IMR-90 (cell line): ENCODE data around the gene CYP17A1. TPM values are rescaled to one million over a fixed set of nuclear protein-coding genes. Genes with fewer than 3 reads are reported as not detected.

Experiments used
- ATAC-seq: fragments of 200-7000 bp; cut with Tn5 transposase; 2 replicates; pipeline ENCODE4 v1.9.1; 2020; ENCODE audit warnings: low read depth, mild to moderate bottlenecking, moderate library complexity
- BruUV-seq: library from RNA; stranded (reverse); fragments of 400-500 nt; replicated peaks from 2 replicates; lab custom pipeline; 2021; lab: Mats Ljungman, UMichigan
- CTCF ChIA-PET: fragments of 300-600 bp; formaldehyde crosslinking; extraction: SDS; loops from one replicate; lab custom pipeline; 2021; ENCODE audit warnings: antibody characterized with exemption; lab: Yijun Ruan, JAX
- POLR2A ChIA-PET: fragments of 300-600 bp; sonication (Branson Sonifier 250); formaldehyde crosslinking; loops from one replicate; lab custom pipeline; 2022; ENCODE audit warnings: antibody characterized with exemption; ENCODE audit not compliant: unreplicated experiment; lab: Charles Lee
- DNase-seq: peaks from one replicate; pipeline ENCODE4 v3.0.0; 2013
- H2AFZ ChIP-seq: replicated peaks from 2 replicates; pipeline ENCODE3; 2013; ENCODE audit warnings: low read length, mild to moderate bottlenecking; ENCODE audit not compliant: poor library complexity
- H2AK5ac ChIP-seq: 2 replicates; pipeline ENCODE4 v1.6.1; 2013; ENCODE audit warnings: low read depth, low read length, inconsistent platforms
- H2AK9ac ChIP-seq: replicated peaks from 2 replicates; pipeline ENCODE3; 2013; ENCODE audit warnings: mild to moderate bottlenecking, low read depth, low read length, moderate library complexity; ENCODE audit not compliant: poor library complexity
- H2BK120ac ChIP-seq: 2 replicates; pipeline ENCODE4 v1.6.1; 2013; ENCODE audit warnings: low read depth, low read length, inconsistent platforms
- H2BK15ac ChIP-seq: 3 replicates; pipeline ENCODE4 v1.6.1; 2013; ENCODE audit warnings: low read depth, low read length, inconsistent platforms
- H2BK20ac ChIP-seq: 2 replicates; pipeline ENCODE4 v1.6.1; 2013; ENCODE audit warnings: low read depth, mild to moderate bottlenecking, inconsistent platforms, low read length, moderate library complexity
- H2BK5ac ChIP-seq: 2 replicates; pipeline ENCODE4 v1.6.1; 2013; ENCODE audit warnings: mild to moderate bottlenecking, low read depth, low read length, inconsistent platforms; ENCODE audit not compliant: poor library complexity, severe bottlenecking
- H3K14ac ChIP-seq: replicated peaks from 2 replicates; pipeline ENCODE4 v1.6.1; 2013; ENCODE audit warnings: low read depth, low read length, inconsistent platforms
- H3K18ac ChIP-seq: 2 replicates; pipeline ENCODE4 v1.6.1; 2013; ENCODE audit warnings: low read depth, low read length, control low read depth
- H3K23ac ChIP-seq: 2 replicates; pipeline ENCODE4 v1.6.1; 2013; ENCODE audit warnings: low read depth, low read length, inconsistent platforms
- H3K27ac ChIP-seq: 2 replicates; pipeline ENCODE4 v1.5.1; 2013; ENCODE audit warnings: mild to moderate bottlenecking, control low read depth, low read length; ENCODE audit not compliant: insufficient read depth
- H3K27me3 ChIP-seq: 2 replicates; pipeline ENCODE4 v1.6.1; 2013; ENCODE audit warnings: low read length; ENCODE audit not compliant: control insufficient read depth, insufficient read depth
- H3K36me3 ChIP-seq: 2 replicates; pipeline ENCODE4 v1.6.1; 2013; ENCODE audit warnings: low read length, mixed read lengths; ENCODE audit not compliant: control insufficient read depth, insufficient read depth
- H3K4ac ChIP-seq: 2 replicates; pipeline ENCODE4 v1.6.1; 2013; ENCODE audit warnings: low read depth, low read length, inconsistent platforms
- H3K4me1 ChIP-seq: 2 replicates; pipeline ENCODE4 v1.6.1; 2013; ENCODE audit warnings: low read length, mixed read lengths; ENCODE audit not compliant: control insufficient read depth, insufficient read depth
- H3K4me2 ChIP-seq: 2 replicates; pipeline ENCODE4 v1.6.1; 2013; ENCODE audit warnings: low read depth, mild to moderate bottlenecking, control low read depth, low read length, moderate library complexity
- H3K4me3 ChIP-seq: 2 replicates; pipeline ENCODE4 v1.5.1; 2013; ENCODE audit warnings: low read depth, mild to moderate bottlenecking, control low read depth, low read length, moderate library complexity; ENCODE audit not compliant: insufficient read depth
- H3K56ac ChIP-seq: 2 replicates; pipeline ENCODE4 v1.6.1; 2013; ENCODE audit warnings: low read length, inconsistent platforms; ENCODE audit not compliant: insufficient read depth; ENCODE audit errors: extremely low read depth
- H3K79me1 ChIP-seq, 2 experiments: 2 replicates each; pipeline ENCODE4 v1.6.1; 2013; ENCODE audit warnings: low read length in 2 of 2, inconsistent platforms in 1 of 2, low read depth in 1 of 2
- H3K9ac ChIP-seq: 2 replicates; pipeline ENCODE4 v1.6.1; 2013; ENCODE audit warnings: low read depth, low read length, control low read depth
- H3K9me1 ChIP-seq: 2 replicates; pipeline ENCODE4 v1.6.1; 2013; ENCODE audit warnings: low read length, inconsistent platforms; ENCODE audit not compliant: insufficient read depth
- H3K9me3 ChIP-seq: 2 replicates; pipeline ENCODE4 v1.6.1; 2013; ENCODE audit warnings: low read length; ENCODE audit not compliant: control insufficient read depth, insufficient read depth
- H4K20me1 ChIP-seq: 2 replicates; pipeline ENCODE4 v1.6.1; 2013; ENCODE audit warnings: low read length, inconsistent platforms; ENCODE audit not compliant: insufficient read depth
- H4K5ac ChIP-seq: 2 replicates; pipeline ENCODE4 v1.6.1; 2013; ENCODE audit warnings: mild to moderate bottlenecking, low read depth, low read length, control low read depth
- H4K8ac ChIP-seq, 2 experiments: 2 replicates each; pipeline ENCODE4 v1.6.1; 2013; ENCODE audit warnings: low read depth in 2 of 2, low read length in 2 of 2, control low read depth in 1 of 2, inconsistent platforms in 1 of 2
- H4K91ac ChIP-seq: 2 replicates; pipeline ENCODE4 v1.6.1; 2013; ENCODE audit warnings: low read depth, low read length, inconsistent platforms; ENCODE audit not compliant: insufficient read depth
- CHD1 ChIP-seq: IDR thresholded peaks from 2 replicates; pipeline ENCODE4 v1.6.1; 2012; ENCODE audit warnings: low read depth, low read length, improper control_type of control experiment
- MAZ ChIP-seq: IDR thresholded peaks from 2 replicates; pipeline ENCODE4 v1.6.1; 2012; ENCODE audit warnings: low read depth, mild to moderate bottlenecking, low read length, improper control_type of control experiment, moderate library complexity, borderline replicate concordance
- NFE2L2 ChIP-seq: fragments of 150-350 bp; IDR thresholded peaks from 2 replicates; pipeline ENCODE4 v1.6.1; 2016; ENCODE audit warnings: low read depth, mild to moderate bottlenecking, low read length
- POLR2A ChIP-seq: IDR thresholded peaks from 2 replicates; pipeline ENCODE4 v1.6.1; 2012; ENCODE audit warnings: mild to moderate bottlenecking, low read depth, low read length
- RCOR1 ChIP-seq: IDR thresholded peaks from 2 replicates; pipeline ENCODE4 v1.6.1; 2012; ENCODE audit warnings: mild to moderate bottlenecking, low read length, improper control_type of control experiment; ENCODE audit not compliant: insufficient replicate concordance
- SMC3 ChIP-seq: fragments of 150-350 bp; IDR thresholded peaks from 2 replicates; pipeline ENCODE4 v1.6.1; 2016; ENCODE audit warnings: low read depth, mild to moderate bottlenecking, antibody characterized with exemption, low read length, moderate library complexity
- whole genome bisulfite sequencing, 2 experiments: methylation state at CpG; one replicate each; pipeline versions ENCODE4 v1.1.5 to v1.1.7; 2013; ENCODE audit warnings: missing lambda C conversion rate in 2 of 2; ENCODE audit not compliant: insufficient read length in 1 of 2; ENCODE audit errors: extremely low coverage in 2 of 2; 5-methylcytosine and 5-hydroxymethylcytosine counted together
- dilution Hi-C: fragments of 300-500 bp; cut with HindIII; formaldehyde crosslinking; loops from one replicate; pipeline ENCODE4 v1.14.3; 2018; ENCODE audit warnings: low sequenced_read_pairs; ENCODE audit not compliant: unreplicated experiment
- in situ Hi-C: fragments of 300-500 bp; cut with MboI; formaldehyde crosslinking; loops from 3 replicates; pipeline ENCODE4 v1.14.3; 2019; ENCODE audit warnings: low sequenced_read_pairs, inconsistent platforms, mixed read lengths
- intact Hi-C: fragments of 100-400 bp; cut with micrococcal nuclease; formaldehyde crosslinking; loops from 2 replicates; pipeline ENCODE4 v1.10.0; 2022
- polyA plus RNA-seq, 3 experiments: library from polyadenylated mRNA; depleted of rRNA; stranded (reverse); fragments of >200 nt; gene quantifications; 2 replicates each; pipeline ENCODE4 v1.2.3, GENCODE V29; 2012; ENCODE audit warnings: low replicate concordance in 1 of 3
- total RNA-seq: library from RNA; depleted of rRNA; stranded (reverse); fragments of >200 nt; gene quantifications from 2 replicates; pipeline ENCODE4 v1.2.3, GENCODE V29; 2012

The CYP17A1 gene
- total and polyA plus RNA-seq, 2 of the 4 experiments (the other 2 are of a cell fraction): not detected

GRCh38 chr10:102832248-102832647 lies 5.0 kb downstream of the CYP17A1 start:
- Histone ChIP-seq H3K4me2 (no peak overlapping the region), H3K56ac (no peak overlapping the region), H2BK15ac (no peak overlapping the region), H3K18ac (no peak overlapping the region), H2BK120ac (no peak overlapping the region), H3K36me3 (no peaks in the 10 kb centered on the region), H3K79me1 (no peaks in the 10 kb centered on the region), H3K9ac (no peak overlapping the region), H3K27me3 (peaks cover 18% of the 10 kb centered on the region), H3K9me1 (no peaks in the 10 kb centered on the region), H4K5ac (no peak overlapping the region), H3K4me3 (no peak overlapping the region), H3K27ac (no peak overlapping the region), H3K4ac (no peak overlapping the region), H3K4me1 (no peaks in the 10 kb centered on the region), H4K8ac (no peak overlapping the region), H3K14ac (no peak overlapping the region), H4K20me1 (no peaks in the 10 kb centered on the region), H2BK20ac (no peak overlapping the region), H3K9me3 (no peaks in the 10 kb centered on the region), H2AK9ac (no peak overlapping the region), H3K23ac (no peak overlapping the region), H2AFZ (no peak overlapping the region), H4K91ac (no peak overlapping the region), H2BK5ac (no peak overlapping the region), H2AK5ac (no peak overlapping the region)
- ATAC-seq (no peak), DNase-seq (no peak)
- TF ChIP-seq MAZ (no peak), NFE2L2 (no peak), CHD1 (no peak), POLR2A (no peak), SMC3 (no peak), RCOR1 (no peak)
- in situ Hi-C loops: loop anchor here (5.0 kb wide), 2 partner anchors 100 to 240 kb away; no protein-coding TSS in a partner anchor
- 83% methylated on average over 4 of the region's 14 CpGs; no CpG with 5 or more reads in 1 of the 2 experiments for WGBS, 2 experiments
- CTCF ChIA-PET: no interaction called here
- intact Hi-C loops: loop anchor here (10.0 kb wide), 2 partner anchors 413 to 653 kb away; partner anchors contain the start of gene RPEL1
- POLR2A ChIA-PET: no interaction called here
- dilution Hi-C loops: no loop called here
- no TSS peak for BruUV-seq
